Mesenchymal stem cell (in vitro differentiated cells and primary cell): Measurements from ENCODE around the gene ATP5MC2.

Experiments used
- DNase-seq: peaks from one replicate; pipeline ENCODE4 v3.0.0-alpha.2; 2013
- H2AFZ ChIP-seq: one replicate; pipeline ENCODE4 v1.6.1; 2013; ENCODE audit warnings: low read depth, mild to moderate bottlenecking, control low read depth, inconsistent platforms, low read length, moderate library complexity
- H2AK5ac ChIP-seq: 2 replicates; pipeline ENCODE4 v1.6.1; 2013; ENCODE audit warnings: low read length, moderate library complexity, mild to moderate bottlenecking, inconsistent platforms; ENCODE audit not compliant: severe bottlenecking
- H2BK120ac ChIP-seq: one replicate; pipeline ENCODE4 v1.6.1; 2013; ENCODE audit warnings: low read depth, mild to moderate bottlenecking, inconsistent platforms, low read length, moderate library complexity
- H2BK12ac ChIP-seq, 2 experiments: one replicate each; pipeline ENCODE4 v1.6.1; 2013; ENCODE audit warnings: inconsistent platforms in 2 of 2, low read length in 2 of 2, mild to moderate bottlenecking in 2 of 2, moderate library complexity in 2 of 2, control low read depth in 1 of 2
- H2BK15ac ChIP-seq: one replicate; pipeline ENCODE4 v1.6.1; 2013; ENCODE audit warnings: mild to moderate bottlenecking, low read depth, inconsistent platforms; ENCODE audit not compliant: poor library complexity, severe bottlenecking
- H2BK5ac ChIP-seq: 2 replicates; pipeline ENCODE4 v1.6.1; 2013; ENCODE audit warnings: low read depth, mild to moderate bottlenecking, low read length, control low read depth, inconsistent platforms; ENCODE audit not compliant: poor library complexity, severe bottlenecking
- H3K14ac ChIP-seq, 2 experiments: one replicate each; pipeline ENCODE4 v1.6.1; 2013; ENCODE audit warnings: inconsistent platforms in 2 of 2, low read length in 2 of 2, control low read depth in 1 of 2, mild to moderate bottlenecking in 1 of 2, moderate library complexity in 1 of 2
- H3K18ac ChIP-seq, 2 experiments: one replicate each; pipeline ENCODE4 v1.6.1; 2013; ENCODE audit warnings: inconsistent platforms in 2 of 2, low read length in 2 of 2, control low read depth in 1 of 2, low read depth in 1 of 2, mild to moderate bottlenecking in 1 of 2
- H3K23ac ChIP-seq, 2 experiments: one replicate each; pipeline ENCODE4 v1.6.1; 2013; ENCODE audit warnings: inconsistent platforms in 2 of 2, low read length in 2 of 2, mild to moderate bottlenecking in 2 of 2, moderate library complexity in 2 of 2, control low read depth in 1 of 2
- H3K27ac ChIP-seq: 2 replicates; pipeline ENCODE4 v1.5.1; 2013; ENCODE audit warnings: mild to moderate bottlenecking, moderate library complexity, low read length, control low read depth, inconsistent platforms; ENCODE audit not compliant: poor library complexity, severe bottlenecking
- H3K27me3 ChIP-seq, 2 experiments: 2 replicates each; pipeline versions ENCODE4 v1.6.1 to v1.7.0; 2013; ENCODE audit warnings: low read length in 2 of 2, mild to moderate bottlenecking in 2 of 2, moderate library complexity in 2 of 2, control low read depth in 1 of 2, inconsistent platforms in 1 of 2; ENCODE audit not compliant: control insufficient read depth in 1 of 2, insufficient read depth in 1 of 2
- H3K36me3 ChIP-seq, 2 experiments: 2 replicates each; pipeline versions ENCODE4 v1.6.1 to v1.7.0; 2013; ENCODE audit warnings: low read length in 2 of 2, control low read depth in 1 of 2, inconsistent platforms in 1 of 2, low read depth in 1 of 2, mild to moderate bottlenecking in 1 of 2; ENCODE audit not compliant: insufficient read depth in 2 of 2, control insufficient read depth in 1 of 2
- H3K4ac ChIP-seq, 2 experiments: one replicate each; pipeline ENCODE4 v1.6.1; 2013; ENCODE audit warnings: inconsistent platforms in 2 of 2, low read length in 2 of 2, mild to moderate bottlenecking in 2 of 2, moderate library complexity in 2 of 2, control low read depth in 1 of 2, low read depth in 1 of 2
- H3K4me1 ChIP-seq: 2 replicates; pipeline ENCODE4 v1.6.1; 2013; ENCODE audit warnings: low read depth, low read length, control low read depth; ENCODE audit not compliant: control insufficient read depth, insufficient read depth
- H3K4me2 ChIP-seq: 2 replicates; pipeline ENCODE4 v1.6.1; 2013; ENCODE audit warnings: low read length, mild to moderate bottlenecking, inconsistent platforms; ENCODE audit not compliant: poor library complexity, severe bottlenecking
- H3K4me3 ChIP-seq, 2 experiments: 2 replicates each; pipeline versions ENCODE4 v1.5.1 to v1.7.0; 2013; ENCODE audit warnings: low read length in 2 of 2, mild to moderate bottlenecking in 2 of 2, control low read depth in 1 of 2, low read depth in 1 of 2; ENCODE audit not compliant: insufficient read depth in 1 of 2
- H3K79me1 ChIP-seq: replicated peaks from 2 replicates; pipeline ENCODE4 v1.6.1; 2013; ENCODE audit warnings: mild to moderate bottlenecking, control low read depth, low read length, inconsistent platforms; ENCODE audit not compliant: poor library complexity, severe bottlenecking
- H3K9ac ChIP-seq: 2 replicates; pipeline ENCODE4 v1.7.0; 2013; ENCODE audit warnings: mild to moderate bottlenecking, low read length, moderate library complexity
- H3K9me3 ChIP-seq: 2 replicates; pipeline ENCODE4 v1.7.0; 2013; ENCODE audit warnings: mild to moderate bottlenecking, low read length; ENCODE audit not compliant: control insufficient read depth
- H4K8ac ChIP-seq: one replicate; pipeline ENCODE4 v1.6.1; 2013; ENCODE audit warnings: inconsistent platforms, mild to moderate bottlenecking, low read length, moderate library complexity
- H4K91ac ChIP-seq: one replicate; pipeline ENCODE4 v1.6.1; 2013; ENCODE audit warnings: mild to moderate bottlenecking, low read length, inconsistent platforms
- WGBS: methylation state at CpG from one replicate; pipeline ENCODE4 v1.1.7; 2013; ENCODE audit warnings: mixed read lengths; 5-methylcytosine and 5-hydroxymethylcytosine counted together

ATP5MC2 gene

DNA sequence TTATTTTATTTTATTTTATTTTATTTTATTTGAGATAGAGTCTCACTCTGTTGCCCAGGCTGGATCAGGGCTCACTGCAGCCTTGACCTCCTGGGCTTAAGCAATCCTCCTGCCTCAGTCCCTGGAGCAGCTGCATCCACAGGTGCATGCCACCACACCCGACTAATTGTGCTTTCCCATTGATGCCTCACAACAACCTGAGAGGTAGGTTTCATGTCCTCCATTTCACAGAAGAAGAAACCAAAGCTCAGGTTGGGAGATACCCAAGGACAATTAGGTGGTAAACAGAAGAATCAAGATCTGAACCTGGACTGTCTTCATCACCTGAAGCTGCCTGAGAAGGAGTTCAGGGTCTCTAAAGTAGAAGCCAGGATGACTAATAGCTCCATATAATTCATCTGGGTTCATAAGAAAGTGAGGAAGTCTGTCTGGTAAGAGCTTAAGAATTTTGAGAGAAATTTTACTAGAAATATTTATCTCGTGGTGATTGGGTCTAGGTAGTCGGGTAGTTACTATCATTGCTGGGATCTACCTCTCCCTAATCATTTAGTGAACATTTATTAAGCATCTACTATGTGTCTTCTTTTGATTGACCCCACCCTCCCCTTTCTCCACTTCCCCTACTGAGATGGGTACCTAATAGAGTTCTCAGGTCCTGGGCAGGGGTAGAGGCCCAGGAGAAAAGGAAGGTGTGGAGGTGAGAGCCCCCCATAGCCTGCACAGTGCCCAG lies 23.2 kb upstream of the ATP5MC2 start:
- Histone ChIP-seq H3K79me1 (no peaks in the 10 kb centered on the region), H3K36me3 (no peaks in the 10 kb centered on the region), H4K8ac (no peak overlapping the region), H2AFZ (no peak overlapping the region), H3K14ac (no peak overlapping the region), H4K91ac (no peak overlapping the region), H2BK15ac (no peak overlapping the region), H3K9me3 (no peaks in the 10 kb centered on the region), H2AK5ac (no peak overlapping the region), H3K4me1 (peaks cover 11% of the 10 kb centered on the region), H3K4me2 (no peak overlapping the region), H3K23ac (no peak overlapping the region), H3K9ac (no peak overlapping the region), H3K4ac (no peak overlapping the region), H3K27ac (no peak overlapping the region), H3K27me3 (peaks cover 64 to 67% of the 10 kb centered on the region in 2 experiments), H2BK12ac (no peak overlapping the region), H3K4me3 (no peak overlapping the region), H2BK5ac (no peak overlapping the region), H3K18ac (no peak overlapping the region), H2BK120ac (no peak overlapping the region)
- no CpG with 5 or more reads among the region's 3 CpGs for WGBS
- no peak for DNase-seq

DNA sequence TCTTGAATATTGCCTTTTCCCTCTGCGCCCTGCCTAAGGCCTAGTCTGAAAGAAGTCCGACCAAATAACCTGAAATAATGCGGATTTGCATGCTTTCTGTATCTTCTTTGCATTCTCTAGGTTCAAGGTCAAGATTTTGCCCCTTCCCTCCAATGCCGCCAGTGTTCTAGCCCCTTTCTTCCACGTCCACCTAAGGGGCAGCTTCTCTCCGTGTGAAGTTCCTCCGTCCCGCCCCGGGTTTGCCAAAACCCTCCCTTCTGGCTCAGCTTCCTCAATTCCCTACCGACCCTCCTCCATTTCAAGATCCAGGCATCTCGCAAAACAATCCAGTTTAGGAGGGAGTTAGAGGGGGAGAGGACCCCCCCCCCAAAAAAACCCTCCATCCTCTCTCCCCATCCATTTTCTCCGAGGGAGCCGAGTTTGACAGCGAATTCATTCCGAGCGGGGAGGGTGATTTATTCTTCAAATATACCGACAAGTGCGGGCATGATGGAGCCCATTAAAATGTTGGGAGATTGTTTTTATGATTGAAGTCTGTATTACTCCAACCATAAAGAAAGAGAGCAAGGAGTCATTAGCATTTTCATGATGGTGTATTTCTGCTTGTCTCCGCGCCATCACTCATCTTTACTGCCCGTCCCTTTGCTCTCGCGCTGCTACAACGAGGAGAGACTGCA lies 20.9 kb upstream of the ATP5MC2 start:
- WGBS = 23% methylated on average over 19 of the region's 24 CpGs
- no peak overlapping the region for H2BK12ac ChIP-seq
- peaks cover 43 to 61% of the 10 kb centered on the region in 2 experiments for H3K27me3 ChIP-seq

DNA sequence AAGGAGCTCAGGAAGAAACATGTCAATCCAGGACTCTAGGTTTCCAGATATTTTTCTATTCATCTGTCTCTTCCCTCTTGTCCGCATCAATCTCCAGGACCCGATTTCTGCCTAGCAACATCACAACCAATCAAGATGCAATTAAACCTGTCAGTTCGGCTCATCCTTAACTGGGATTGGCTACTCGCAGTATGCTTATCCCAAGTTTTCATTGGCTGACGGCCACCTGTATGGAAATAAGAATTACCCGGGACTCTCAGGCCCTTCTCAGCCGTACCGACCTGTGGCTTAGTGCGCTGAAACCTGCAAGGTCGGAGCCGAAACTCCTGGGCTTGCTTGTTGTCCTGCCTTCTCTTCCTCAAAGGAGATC lies 20.4 kb upstream of the ATP5MC2 start:
- Histone ChIP-seq H3K14ac (no peak overlapping the region), H4K91ac (no peak overlapping the region), H3K4me2 (peak overlapping the region; percentile 76), H3K9me3 (no peaks in the 10 kb centered on the region), H3K36me3 (no peaks in the 10 kb centered on the region), H3K27ac (peak overlapping the region; percentile 72), H2AK5ac (no peak overlapping the region), H3K27me3 (peaks cover 39 to 58% of the 10 kb centered on the region in 2 experiments), H4K8ac (no peak overlapping the region), H3K23ac (no peak overlapping the region), H3K9ac (no peak overlapping the region), H3K4ac (no peak overlapping the region), H2BK15ac (no peak overlapping the region), H3K4me3 (peak overlapping the region in 1 of 2 experiments; percentile 56), H2BK5ac (no peak overlapping the region), H3K79me1 (no peaks in the 10 kb centered on the region), H3K4me1 (peaks cover 11% of the 10 kb centered on the region), H2AFZ (no peak overlapping the region), H2BK120ac (no peak overlapping the region), H2BK12ac (no peak overlapping the region), H3K18ac (no peak overlapping the region)
- peak; percentile 87 for DNase-seq
- 3% methylated on average over 11 of the region's 11 CpGs for whole genome bisulfite sequencing

More for the DNA sequence above, 20.9 kb upstream of the ATP5MC2 start:
- no peak overlapping the region for H3K14ac ChIP-seq
- no peak overlapping the region for H2AFZ ChIP-seq
- no peaks in the 10 kb centered on the region for H3K79me1 ChIP-seq
- no peak overlapping the region for H2BK15ac ChIP-seq
- H2BK120ac ChIP-seq = no peak overlapping the region
- H4K91ac ChIP-seq = no peak overlapping the region
- no peak for DNase-seq
- H2BK5ac ChIP-seq = no peak overlapping the region
- no peak overlapping the region for H4K8ac ChIP-seq
- peaks cover 11% of the 10 kb centered on the region for H3K4me1 ChIP-seq
- no peak overlapping the region for H3K4me3 ChIP-seq
- no peak overlapping the region for H3K9ac ChIP-seq
- H2AK5ac ChIP-seq = no peak overlapping the region
- H3K36me3 ChIP-seq = no peaks in the 10 kb centered on the region
- H3K18ac ChIP-seq = no peak overlapping the region
- no peak overlapping the region for H3K23ac ChIP-seq
- H3K4ac ChIP-seq = no peak overlapping the region
- peak overlapping the region; percentile 75 for H3K4me2 ChIP-seq
- no peak overlapping the region for H3K27ac ChIP-seq
- no peaks in the 10 kb centered on the region for H3K9me3 ChIP-seq
